ENCODE results near the gene ZNF385D. TPM values are rescaled to one million over a fixed set of nuclear protein-coding genes. Genes with fewer than 3 reads are reported as not detected.

The ZNF385D gene
- total and polyA plus RNA-seq, 4 donors, result 0.08 to 0.50 (median 0.09) TPM

GRCh38 chr3:21417991-21418390 lies 333.0 kb downstream of the ZNF385D start:
- no peaks in the 10 kb centered on the region for H3K27me3 ChIP-seq (ENCODE audit: control insufficient read depth in 4 of 4, insufficient read depth in 4 of 4, low read length in 3 of 4)
- no peak overlapping the region for H3K4me3 ChIP-seq (ENCODE audit: low read depth in 1 of 3, low read length in 3 of 3)
- H3K9ac ChIP-seq (ENCODE audit: low read depth in 1 of 2, low read length in 2 of 2), result no peak overlapping the region
- 37% methylated on average over 1 of the region's 1 CpG for WGBS
- H3K4me1 ChIP-seq (ENCODE audit: control insufficient read depth in 4 of 4, insufficient read depth in 4 of 4, low read length in 3 of 4), result no peaks in the 10 kb centered on the region
- TF ChIP-seq REST (IDR thresholded peaks at IDR 0.05) (no peak), EGR1 (IDR thresholded peaks at IDR 0.05; ENCODE audit: low read depth in 2 of 2) (no peak), RAD21 (IDR thresholded peaks at IDR 0.05) (no peak), ATF3 (IDR thresholded peaks at IDR 0.05) (no peak), MAX (IDR thresholded peaks at IDR 0.05) (no peak), YY1 (IDR thresholded peaks at IDR 0.05) (no peak), NR2F2 (IDR thresholded peaks at IDR 0.05) (no peak), FOXA2 (IDR thresholded peaks at IDR 0.05) (no peak), RXRA (IDR thresholded peaks at IDR 0.05) (no peak), HNF4A (conservative IDR thresholded peaks at IDR 0.05) (no peak), TAF1 (conservative IDR thresholded peaks at IDR 0.05) (no peak), CTCF (IDR thresholded peaks at IDR 0.05; ENCODE audit: low read depth, low read length, missing input control) (no peak), ZBTB33 (IDR thresholded peaks at IDR 0.05) (no peak), JUND (IDR thresholded peaks at IDR 0.05) (no peak)
- H3K9me3 ChIP-seq (ENCODE audit: control insufficient read depth in 4 of 4, low read length in 3 of 4), result no peaks in the 10 kb centered on the region
- H3K36me3 ChIP-seq (ENCODE audit: control insufficient read depth in 4 of 4, insufficient read depth in 3 of 4, low read depth in 1 of 4, low read length in 3 of 4), result no peaks in the 10 kb centered on the region
- H3K27ac ChIP-seq (ENCODE audit: low read depth in 1 of 2, low read length in 2 of 2), result no peak overlapping the region
- DNase-seq (ENCODE audit: low spot score), result no peak

GRCh38 chr3:21414506-21414905 lies 336.5 kb downstream of the ZNF385D start:
- DNase-seq (ENCODE audit: low spot score), result no peak
- H3K9me3 ChIP-seq (ENCODE audit: control insufficient read depth in 4 of 4, low read length in 3 of 4), result no peaks in the 10 kb centered on the region
- no peak for TF ChIP-seq GABPA (IDR thresholded peaks at IDR 0.05 in 1 of 2, conservative IDR thresholded peaks at IDR 0.05 in 1 of 2)
- TF ChIP-seq JUND (IDR thresholded peaks at IDR 0.05), result no peak
- no peak for TF ChIP-seq HNF4G (IDR thresholded peaks at IDR 0.05)
- H3K36me3 ChIP-seq (ENCODE audit: control insufficient read depth in 4 of 4, insufficient read depth in 3 of 4, low read depth in 1 of 4, low read length in 3 of 4), result no peaks in the 10 kb centered on the region
- no peaks in the 10 kb centered on the region for H3K4me1 ChIP-seq (ENCODE audit: control insufficient read depth in 4 of 4, insufficient read depth in 4 of 4, low read length in 3 of 4)
- H3K4me3 ChIP-seq (ENCODE audit: low read depth in 1 of 3, low read length in 3 of 3), result no peak overlapping the region
- H3K27ac ChIP-seq (ENCODE audit: low read depth in 1 of 2, low read length in 2 of 2), result no peak overlapping the region
- 63% methylated on average over 4 of the region's 4 CpGs for WGBS
- no peak overlapping the region for H3K9ac ChIP-seq (ENCODE audit: low read depth in 1 of 2, low read length in 2 of 2)
- H3K27me3 ChIP-seq (ENCODE audit: control insufficient read depth in 4 of 4, insufficient read depth in 4 of 4, low read length in 3 of 4), result no peaks in the 10 kb centered on the region

Measured in liver (tissue), 9 donors.